ENCODE results near the gene MUL1.

The MUL1 gene

GRCh38 chr1:20472121-20472520, 35.8 kb downstream of the MUL1 start:
- no peak overlapping the region for H3K4me3 ChIP-seq (ENCODE audit: low read depth, low read length)
- no peak for TF ChIP-seq CTCF (IDR thresholded peaks at IDR 0.05; ENCODE audit: low read depth, low read length)

DNA sequence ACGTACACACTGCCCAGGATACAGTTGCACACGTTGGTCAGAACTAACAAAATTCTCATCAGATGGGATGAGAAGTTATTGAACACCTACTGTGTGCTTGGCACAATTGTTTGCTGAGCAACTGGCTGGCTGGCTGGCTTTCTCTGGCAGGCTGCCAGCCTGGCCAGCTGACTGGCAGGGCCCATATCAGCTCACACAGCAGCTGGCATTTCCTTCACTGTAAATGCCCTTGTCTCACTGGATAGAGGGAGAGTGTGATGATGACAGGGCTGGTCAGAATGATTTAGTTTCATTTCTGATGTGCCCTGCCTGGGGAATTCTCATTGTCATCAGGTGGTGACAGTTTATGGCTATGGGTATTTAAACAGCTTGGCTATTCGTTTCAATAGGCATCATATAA, 37.8 kb downstream of the MUL1 start:
- no peak for TF ChIP-seq CTCF (IDR thresholded peaks at IDR 0.05; ENCODE audit: low read depth, low read length)
- H3K4me3 ChIP-seq (ENCODE audit: low read depth, low read length), result no peak overlapping the region

GRCh38 chr1:20469406-20470076, 38.4 kb downstream of the MUL1 start:
- TF ChIP-seq CTCF (IDR thresholded peaks at IDR 0.05; ENCODE audit: low read depth, low read length), result no peak
- H3K4me3 ChIP-seq (ENCODE audit: low read depth, low read length), result no peak overlapping the region

- H3K4me3 ChIP-seq (ENCODE audit: low read depth, low read length), result no peak overlapping the region
- no peak for TF ChIP-seq CTCF (IDR thresholded peaks at IDR 0.05; ENCODE audit: low read depth, low read length)
Observed at GRCh38 chr1:20466273-20466672, 41.7 kb downstream of the MUL1 start.

DNA sequence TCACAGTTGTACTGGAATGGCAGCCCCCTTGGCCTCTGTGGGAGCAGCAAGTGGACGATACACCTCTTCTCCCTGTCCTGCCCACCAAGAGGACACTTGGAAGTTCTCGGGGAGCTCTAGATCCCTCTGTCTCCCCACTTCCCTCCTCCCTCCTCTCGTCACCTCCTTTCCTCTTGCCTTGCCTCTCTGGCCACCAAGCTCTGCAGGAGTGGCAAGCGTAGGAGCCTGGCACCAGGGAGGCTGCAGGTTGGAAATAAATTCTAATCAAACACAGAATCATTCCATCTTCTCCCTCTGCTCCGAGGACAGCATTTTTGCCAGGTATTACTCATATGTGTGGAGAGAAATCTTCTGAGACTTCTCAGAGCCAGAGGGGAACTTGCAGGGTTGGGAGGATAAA, 42.8 kb downstream of the MUL1 start:
- no peak for TF ChIP-seq CTCF (IDR thresholded peaks at IDR 0.05; ENCODE audit: low read depth, low read length)
- H3K4me3 ChIP-seq (ENCODE audit: low read depth, low read length), result no peak overlapping the region

DNA sequence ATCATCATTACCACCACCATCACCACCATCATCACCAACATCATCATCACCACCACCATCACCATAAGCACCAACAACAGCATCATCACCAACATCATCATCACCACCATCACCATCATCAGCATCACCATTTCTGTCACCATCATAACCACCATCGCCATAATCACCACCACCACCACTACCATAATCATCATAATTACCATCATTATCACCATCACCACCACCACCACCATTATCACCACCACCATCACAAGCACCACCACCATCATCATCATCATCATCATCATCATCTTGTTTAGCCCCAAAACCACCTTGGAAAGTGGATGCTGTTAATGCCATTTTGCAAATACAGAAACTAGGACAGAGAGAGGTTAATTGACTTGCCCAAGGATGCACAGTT, 44.4 kb downstream of the MUL1 start:
- H3K4me3 ChIP-seq (ENCODE audit: low read depth, low read length), result no peak overlapping the region
- no peak for TF ChIP-seq CTCF (IDR thresholded peaks at IDR 0.05; ENCODE audit: low read depth, low read length)

DNA sequence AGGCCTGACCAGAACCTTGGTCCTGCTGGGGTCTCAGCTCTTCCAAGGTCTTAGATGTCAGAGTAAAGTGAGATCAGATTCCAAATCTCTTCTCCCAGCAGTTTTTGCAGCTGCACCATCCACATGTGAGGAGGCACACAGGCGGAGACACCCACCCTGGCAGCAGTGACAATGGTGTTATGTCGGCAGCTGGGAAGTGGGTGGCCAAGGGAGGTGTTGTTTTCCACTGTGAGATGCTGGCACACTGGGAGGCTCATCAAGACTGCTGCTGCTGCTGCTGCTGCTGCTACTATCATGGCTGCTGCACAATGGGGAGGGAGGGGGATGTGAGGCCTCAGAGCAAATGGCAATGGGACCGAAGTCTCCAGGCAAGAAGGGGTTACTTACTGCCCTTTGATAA, 45.6 kb downstream of the MUL1 start:
- no peak for TF ChIP-seq CTCF (IDR thresholded peaks at IDR 0.05; ENCODE audit: low read depth, low read length)
- H3K4me3 ChIP-seq (ENCODE audit: low read depth, low read length), result no peak overlapping the region
